Rectal smooth muscle tissue (tissue), 1 donor: ENCODE data around the gene COL9A1.

ENCODE experiments used
- H3K27ac ChIP-seq: one replicate; pipeline ENCODE4 v1.7.0; 2013; ENCODE audit warnings: low read depth, low read length, inconsistent platforms
- H3K27me3 ChIP-seq: one replicate; pipeline ENCODE4 v1.7.0; 2013; ENCODE audit warnings: low read length; ENCODE audit not compliant: control insufficient read depth, insufficient read depth
- H3K36me3 ChIP-seq: one replicate; pipeline ENCODE4 v1.7.0; 2013; ENCODE audit warnings: low read length; ENCODE audit not compliant: control insufficient read depth, insufficient read depth
- H3K4me1 ChIP-seq: one replicate; pipeline ENCODE4 v1.7.0; 2013; ENCODE audit warnings: low read length; ENCODE audit not compliant: control insufficient read depth, insufficient read depth
- H3K4me3 ChIP-seq: one replicate; pipeline ENCODE4 v1.7.0; 2013; ENCODE audit warnings: low read length
- H3K9ac ChIP-seq: one replicate; pipeline ENCODE4 v1.7.0; 2013; ENCODE audit warnings: low read length

COL9A1 gene

GRCh38 chr6:70180183-70180900 lies 122.5 kb downstream of the COL9A1 start:
- Histone ChIP-seq H3K4me1 (no peaks in the 10 kb centered on the region), H3K9ac (no peak overlapping the region), H3K27ac (no peak overlapping the region), H3K27me3 (no peaks in the 10 kb centered on the region), H3K4me3 (no peak overlapping the region), H3K36me3 (no peaks in the 10 kb centered on the region)

- Histone ChIP-seq H3K4me1 (no peaks in the 10 kb centered on the region), H3K9ac (no peak overlapping the region), H3K4me3 (no peak overlapping the region), H3K27ac (no peak overlapping the region), H3K36me3 (no peaks in the 10 kb centered on the region), H3K27me3 (no peaks in the 10 kb centered on the region)
Observed at GRCh38 chr6:70176842-70177550, 125.9 kb downstream of the COL9A1 start.

GRCh38 chr6:70175770-70176169 lies 127.1 kb downstream of the COL9A1 start:
- H3K4me1 ChIP-seq = no peaks in the 10 kb centered on the region
- no peak overlapping the region for H3K27ac ChIP-seq
- no peaks in the 10 kb centered on the region for H3K36me3 ChIP-seq
- H3K27me3 ChIP-seq = no peaks in the 10 kb centered on the region
- no peak overlapping the region for H3K9ac ChIP-seq
- H3K4me3 ChIP-seq = no peak overlapping the region

DNA sequence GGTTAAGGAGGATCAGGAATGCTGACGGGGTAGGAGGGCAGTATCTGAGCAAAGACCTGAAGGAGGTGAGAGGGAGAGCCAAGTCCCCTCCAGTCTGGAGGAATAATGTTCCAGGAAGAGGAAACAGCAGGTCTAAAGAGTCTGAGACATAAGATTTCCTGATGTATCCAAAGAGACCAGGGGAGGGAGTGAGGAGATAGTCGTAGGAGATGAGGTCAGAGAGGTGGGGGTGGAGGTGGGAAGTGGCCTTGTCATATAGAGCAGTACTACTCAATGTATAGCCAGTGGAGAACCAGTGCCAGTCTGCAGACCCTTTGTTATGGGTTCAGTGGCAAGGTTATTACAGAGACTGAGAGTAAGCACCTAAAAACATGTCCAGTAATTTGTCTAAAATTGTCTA lies 130.6 kb downstream of the COL9A1 start:
- Histone ChIP-seq H3K27me3 (no peaks in the 10 kb centered on the region), H3K27ac (no peak overlapping the region), H3K36me3 (no peaks in the 10 kb centered on the region), H3K4me3 (no peak overlapping the region), H3K9ac (no peak overlapping the region), H3K4me1 (no peaks in the 10 kb centered on the region)

GRCh38 chr6:70171236-70171635 lies 131.6 kb downstream of the COL9A1 start:
- Histone ChIP-seq H3K9ac (no peak overlapping the region), H3K4me1 (no peaks in the 10 kb centered on the region), H3K4me3 (no peak overlapping the region), H3K27me3 (no peaks in the 10 kb centered on the region), H3K27ac (no peak overlapping the region), H3K36me3 (no peaks in the 10 kb centered on the region)

DNA sequence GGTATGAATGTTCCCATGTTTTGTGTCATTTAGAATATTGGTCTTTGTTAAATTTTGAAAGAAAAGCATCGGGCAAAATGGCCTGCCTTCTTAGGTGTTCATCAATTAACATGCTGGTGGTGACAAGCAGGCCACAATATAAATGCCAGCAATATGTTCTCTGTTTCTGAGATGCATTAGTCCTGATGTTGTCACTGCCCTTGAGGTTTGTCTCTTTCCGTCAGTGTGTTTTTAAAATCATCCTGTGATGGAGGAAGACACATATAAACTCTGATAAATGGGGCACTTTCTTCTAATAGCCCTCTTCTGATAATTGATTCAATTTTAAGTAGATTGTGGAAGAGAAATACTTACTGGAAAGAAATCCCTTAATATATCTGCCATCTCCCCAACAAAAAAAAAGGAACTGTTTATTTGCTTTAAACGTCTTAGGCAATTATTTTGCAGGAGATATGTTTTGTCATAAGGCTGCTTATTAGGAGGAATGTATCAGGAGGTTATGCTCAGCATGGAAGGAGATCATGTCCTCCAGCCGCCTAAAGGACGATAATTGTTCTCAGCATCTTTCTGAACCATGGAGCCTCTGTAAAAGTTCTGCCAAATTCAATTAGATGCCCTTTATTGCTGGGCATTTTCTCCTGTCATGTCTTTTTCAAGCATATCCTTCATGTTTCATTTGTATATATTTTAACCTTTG lies 134.1 kb downstream of the COL9A1 start:
- no peak overlapping the region for H3K27ac ChIP-seq
- H3K4me1 ChIP-seq = no peaks in the 10 kb centered on the region
- H3K27me3 ChIP-seq = no peaks in the 10 kb centered on the region
- H3K9ac ChIP-seq = no peak overlapping the region
- H3K36me3 ChIP-seq = no peaks in the 10 kb centered on the region
- no peak overlapping the region for H3K4me3 ChIP-seq
